GM21526 (cell line): Measurements from ENCODE around the gene MAGI1.

Experiments
- ATAC-seq: cut with Tn5 transposase; IDR thresholded peaks from one replicate; pipeline ENCODE4 v1.9.1; 2021; ENCODE audit warnings: moderate library complexity; ENCODE audit not compliant: unreplicated experiment, low FRiP score

The MAGI1 gene

GRCh38 chr3:65778968-65779367, 259.8 kb downstream of the MAGI1 start:
- ATAC-seq, result no peak

- no peak for ATAC-seq
Observed at GRCh38 chr3:65777050-65777449, 261.7 kb downstream of the MAGI1 start.

GRCh38 chr3:65776494-65776893, 262.2 kb downstream of the MAGI1 start:
- no peak for ATAC-seq

GRCh38 chr3:65776081-65776480, 262.6 kb downstream of the MAGI1 start:
- no peak for ATAC-seq

- no peak for ATAC-seq
Observed at GRCh38 chr3:65772758-65773157, 266.0 kb downstream of the MAGI1 start.

- no peak for ATAC-seq
Observed at GRCh38 chr3:65767551-65767950, 271.2 kb downstream of the MAGI1 start.

GRCh38 chr3:65762235-65762580, 276.5 kb downstream of the MAGI1 start:
- no peak for ATAC-seq

- ATAC-seq, result no peak
Observed at GRCh38 chr3:65761446-65762234, 277.1 kb downstream of the MAGI1 start.

GRCh38 chr3:65758876-65759598, 279.7 kb downstream of the MAGI1 start:
- no peak for ATAC-seq

GRCh38 chr3:65758438-65758837, 280.3 kb downstream of the MAGI1 start:
- ATAC-seq, result no peak

GRCh38 chr3:65752636-65753035, 286.1 kb downstream of the MAGI1 start:
- ATAC-seq, result no peak

GRCh38 chr3:65751123-65751700, 287.5 kb downstream of the MAGI1 start:
- no peak for ATAC-seq

- ATAC-seq, result no peak
Observed at GRCh38 chr3:65749066-65749465, 289.7 kb downstream of the MAGI1 start.

GRCh38 chr3:65748326-65748725, 290.4 kb downstream of the MAGI1 start:
- ATAC-seq, result no peak

GRCh38 chr3:65746848-65747247, 291.9 kb downstream of the MAGI1 start:
- no peak for ATAC-seq

GRCh38 chr3:65745306-65745705, 293.4 kb downstream of the MAGI1 start:
- ATAC-seq, result no peak

- no peak for ATAC-seq
Observed at GRCh38 chr3:65742914-65743313, 295.8 kb downstream of the MAGI1 start.

- ATAC-seq, result no peak
Observed at GRCh38 chr3:65741540-65741939, 297.2 kb downstream of the MAGI1 start.

GRCh38 chr3:65739901-65740541, 298.7 kb downstream of the MAGI1 start:
- ATAC-seq, result no peak

GRCh38 chr3:65734792-65735191, 303.9 kb downstream of the MAGI1 start:
- ATAC-seq, result no peak

GRCh38 chr3:65734382-65734781, 304.3 kb downstream of the MAGI1 start:
- no peak for ATAC-seq
